H9 (cell line): ENCODE measurements around the gene GHRHR. TPM values are rescaled to one million over a fixed set of nuclear protein-coding genes. Genes with fewer than 3 reads are reported as not detected.

Experiments used
- DNase-seq: peaks from one replicate; pipeline ENCODE4 v3.0.0-alpha.2; 2017
- H2AFZ ChIP-seq: one replicate; pipeline ENCODE4 v1.6.1; 2013; ENCODE audit warnings: mild to moderate bottlenecking, low read length, control low read depth, moderate library complexity
- H2AK5ac ChIP-seq: 2 replicates; pipeline ENCODE4 v1.6.1; 2013; ENCODE audit warnings: low read length, control low read depth, mixed read lengths; ENCODE audit not compliant: insufficient read length
- H2BK120ac ChIP-seq: one replicate; pipeline ENCODE4 v1.6.1; 2013; ENCODE audit warnings: low read depth, mild to moderate bottlenecking, low read length, control low read depth, inconsistent platforms; ENCODE audit not compliant: poor library complexity, severe bottlenecking
- H2BK12ac ChIP-seq: 2 replicates; pipeline ENCODE4 v1.6.1; 2013; ENCODE audit warnings: low read length, control low read depth, mixed read lengths, low read depth; ENCODE audit not compliant: insufficient read length
- H2BK15ac ChIP-seq: 2 replicates; pipeline ENCODE4 v1.6.1; 2013; ENCODE audit warnings: low read depth, low read length, control low read depth
- H2BK20ac ChIP-seq: one replicate; pipeline ENCODE4 v1.6.1; 2013; ENCODE audit warnings: low read depth, mild to moderate bottlenecking, low read length, control low read depth, inconsistent platforms; ENCODE audit not compliant: poor library complexity, severe bottlenecking
- H2BK5ac ChIP-seq: 2 replicates; pipeline ENCODE4 v1.6.1; 2013; ENCODE audit warnings: low read length, control low read depth, mixed read lengths; ENCODE audit not compliant: insufficient read length
- H3K14ac ChIP-seq: 2 replicates; pipeline ENCODE4 v1.6.1; 2013; ENCODE audit warnings: low read length, control low read depth; ENCODE audit not compliant: insufficient read depth
- H3K18ac ChIP-seq: 2 replicates; pipeline ENCODE4 v1.6.1; 2013; ENCODE audit warnings: low read depth, mild to moderate bottlenecking, mixed read lengths, low read length, control low read depth; ENCODE audit not compliant: insufficient read length
- H3K23ac ChIP-seq: 2 replicates; pipeline ENCODE4 v1.6.1; 2013; ENCODE audit warnings: low read length, control low read depth, mixed read lengths, low read depth; ENCODE audit not compliant: insufficient read length
- H3K23me2 ChIP-seq: 2 replicates; pipeline ENCODE4 v1.6.1; 2013; ENCODE audit warnings: low read depth, mild to moderate bottlenecking, mixed read lengths, low read length, control low read depth; ENCODE audit not compliant: insufficient read length, poor library complexity, severe bottlenecking
- H3K27ac ChIP-seq: 2 replicates; pipeline ENCODE4 v1.5.1; 2013; ENCODE audit warnings: low read length, control low read depth, mixed read lengths, low read depth; ENCODE audit not compliant: insufficient read length
- H3K27me3 ChIP-seq: 2 replicates; pipeline ENCODE4 v1.6.1; 2013; ENCODE audit warnings: low read length, control low read depth, inconsistent platforms; ENCODE audit not compliant: insufficient read depth
- H3K4ac ChIP-seq: 2 replicates; pipeline ENCODE4 v1.6.1; 2013; ENCODE audit warnings: low read depth, mild to moderate bottlenecking, control low read depth, inconsistent platforms, low read length, moderate library complexity
- H3K4me1 ChIP-seq: 2 replicates; pipeline ENCODE4 v1.6.1; 2013; ENCODE audit warnings: low read length, control low read depth, inconsistent platforms; ENCODE audit not compliant: insufficient read depth
- H3K4me2 ChIP-seq: 2 replicates; pipeline ENCODE4 v1.6.1; 2013; ENCODE audit warnings: low read length, control low read depth, mixed read lengths; ENCODE audit not compliant: insufficient read length, insufficient read depth
- H3K56ac ChIP-seq: 2 replicates; pipeline ENCODE4 v1.6.1; 2013; ENCODE audit warnings: low read depth, mild to moderate bottlenecking, mixed read lengths, low read length, control low read depth; ENCODE audit not compliant: insufficient read length
- H3K79me1 ChIP-seq: 2 replicates; pipeline ENCODE4 v1.6.1; 2013; ENCODE audit warnings: low read depth, mild to moderate bottlenecking, moderate library complexity, low read length, control low read depth, inconsistent platforms; ENCODE audit not compliant: insufficient read depth, poor library complexity, severe bottlenecking
- H3K79me2 ChIP-seq: 2 replicates; pipeline ENCODE4 v1.6.1; 2013; ENCODE audit warnings: low read length, control low read depth, inconsistent platforms; ENCODE audit not compliant: insufficient read depth
- H3K9ac ChIP-seq: 2 replicates; pipeline ENCODE4 v1.6.1; 2013; ENCODE audit warnings: low read length, control low read depth, mixed read lengths; ENCODE audit not compliant: insufficient read length; ENCODE audit errors: extremely low read depth
- H3K9me3 ChIP-seq: one replicate; pipeline ENCODE4 v1.6.1; 2013; ENCODE audit warnings: low read depth, low read length, inconsistent platforms; ENCODE audit not compliant: control insufficient read depth
- H3T11ph ChIP-seq: one replicate; pipeline ENCODE4 v1.6.1; 2013; ENCODE audit warnings: mild to moderate bottlenecking, low read length, control low read depth, inconsistent platforms
- H4K20me1 ChIP-seq: one replicate; pipeline ENCODE4 v1.6.1; 2013; ENCODE audit not compliant: control insufficient read depth, insufficient read length, insufficient read depth
- H4K5ac ChIP-seq: 2 replicates; pipeline ENCODE4 v1.6.1; 2013; ENCODE audit warnings: low read depth, mild to moderate bottlenecking, mixed read lengths, low read length, control low read depth; ENCODE audit not compliant: insufficient read length
- H4K8ac ChIP-seq: replicated peaks from 2 replicates; pipeline ENCODE4 v1.6.1; 2013; ENCODE audit warnings: low read length, control low read depth, mixed read lengths, low read depth; ENCODE audit not compliant: insufficient read length
- H4K91ac ChIP-seq: 2 replicates; pipeline ENCODE4 v1.6.1; 2013; ENCODE audit warnings: low read depth, mild to moderate bottlenecking, moderate library complexity, mixed read lengths, low read length, control low read depth; ENCODE audit not compliant: insufficient read length
- H3K27ac Mint-ChIP-seq, 3 experiments: 2 replicates in 2 of 3; 3 replicates in 1 of 3; pipeline ENCODE4 v1.8.0; 2020 to 2021; ENCODE audit warnings: mixed read lengths in 3 of 3, mild to moderate bottlenecking in 1 of 3, moderate library complexity in 1 of 3
- H3K27me3 Mint-ChIP-seq: 2 replicates; pipeline ENCODE4 v1.8.0; 2021; ENCODE audit warnings: low read depth, mild to moderate bottlenecking, moderate library complexity, mixed read lengths
- H3K36me3 Mint-ChIP-seq, 3 experiments: 2 replicates in 2 of 3; 3 replicates in 1 of 3; pipeline ENCODE4 v1.8.0; 2020 to 2021; ENCODE audit warnings: low read depth in 3 of 3, mixed read lengths in 3 of 3; ENCODE audit not compliant: insufficient read depth in 1 of 3
- H3K4me1 Mint-ChIP-seq, 2 experiments: 2 replicates each; pipeline ENCODE4 v1.8.0; 2020; ENCODE audit warnings: mixed read lengths in 2 of 2
- H3K4me3 Mint-ChIP-seq, 2 experiments: 2 replicates in 1 of 2; 3 replicates in 1 of 2; pipeline ENCODE4 v1.8.0; 2020 to 2021; ENCODE audit warnings: mild to moderate bottlenecking in 2 of 2, mixed read lengths in 2 of 2, moderate library complexity in 1 of 2
- H3K9me3 Mint-ChIP-seq, 2 experiments: 2 replicates in 1 of 2; 3 replicates in 1 of 2; pipeline ENCODE4 v1.8.0; 2020; ENCODE audit warnings: mild to moderate bottlenecking in 2 of 2, mixed read lengths in 2 of 2, moderate library complexity in 1 of 2
- CTCF ChIP-seq: fragments of 200-600 bp; sonication (generic); conservative IDR thresholded peaks from 3 replicates; pipeline ENCODE4 v1.8.0; 2021; ENCODE audit warnings: antibody characterized with exemption, mild to moderate bottlenecking
- WGBS: extraction: QIAGEN DNeasy Blood & Tissue Kit; methylation state at CpG from one replicate; pipeline ENCODE4 v1.1.7; 2013; ENCODE audit warnings: missing lambda C conversion rate, low lambda C conversion rate, mixed read lengths; ENCODE audit not compliant: insufficient read length; ENCODE audit errors: extremely low coverage; 5-methylcytosine and 5-hydroxymethylcytosine counted together
- total RNA-seq: library from RNA; stranded (reverse); gene quantifications from 2 replicates; pipeline ENCODE4 v1.2.1, GENCODE V29; 2021

Gene GHRHR
- total RNA-seq, 1 experiment from 2014 or later: 7.4 TPM

- no peak overlapping the region for H3K4ac ChIP-seq
- H4K8ac ChIP-seq: no peak overlapping the region
- no peak overlapping the region for H3K27ac ChIP-seq
- no peak overlapping the region for H3K4me2 ChIP-seq
- H3K56ac ChIP-seq: no peak overlapping the region
- no peak overlapping the region for H3K14ac ChIP-seq
- Mint-ChIP-seq H3K4me1 (peaks cover 23 to 26% of the 10 kb centered on the region in 2 experiments), H3K9me3 (peaks cover 3 to 4% of the 10 kb centered on the region in 2 experiments; a peak in 2 of 5 replicates), H3K36me3 (peaks cover 10 to 26% (median 13%) of the 10 kb centered on the region in 3 experiments), H3K27ac (no peak overlapping the region; a peak in 2 of 7 replicates), H3K4me3 (no peak overlapping the region), H3K27me3 (peaks cover 2% of the 10 kb centered on the region)
- no peak for TF ChIP-seq CTCF
- no peak overlapping the region for H2BK20ac ChIP-seq
- H3K23ac ChIP-seq: no peak overlapping the region
- H3K9ac ChIP-seq: no peak overlapping the region
- H2BK15ac ChIP-seq: no peak overlapping the region
- no peaks in the 10 kb centered on the region for H3K4me1 ChIP-seq
- no peaks in the 10 kb centered on the region for H3K27me3 ChIP-seq
- no peak overlapping the region for H2AK5ac ChIP-seq
- no peak overlapping the region for H2BK120ac ChIP-seq
- no peak overlapping the region for H3T11ph ChIP-seq
- H3K79me2 ChIP-seq: no peaks in the 10 kb centered on the region
- no peak overlapping the region for H4K91ac ChIP-seq
- no CpG with 5 or more reads among the region's 5 CpGs for WGBS
- H4K20me1 ChIP-seq: no peaks in the 10 kb centered on the region
- H3K79me1 ChIP-seq: no peaks in the 10 kb centered on the region
- H3K23me2 ChIP-seq: no peaks in the 10 kb centered on the region
- H2AFZ ChIP-seq: no peak overlapping the region
- no peak overlapping the region for H2BK12ac ChIP-seq
- no peak overlapping the region for H3K18ac ChIP-seq
- DNase-seq: no peak
- H3K9me3 ChIP-seq: no peaks in the 10 kb centered on the region
- H4K5ac ChIP-seq: no peak overlapping the region
- H2BK5ac ChIP-seq: no peak overlapping the region
Measured at GRCh38 chr7:30996883-30997282, 33.1 kb downstream of the GHRHR start.
